KOPT-K1 (cell line): ENCODE measurements around the gene CTNNBIP1.
"Not testable (repeated sequence)": the region's sequence is repeated elsewhere in the genome, so short reads cannot be mapped to it uniquely, and the experiment has no call there.

Experiments used
- H3K27ac ChIP-seq: fragments of 200-600 bp; sonication (generic); 2 replicates; pipeline ENCODE4 v1.5.1; 2016; ENCODE audit warnings: antibody characterized with exemption, mild to moderate bottlenecking, low read depth, low read length; ENCODE audit not compliant: poor library complexity, severe bottlenecking
- H3K36me3 ChIP-seq: fragments of 200-600 bp; sonication (generic); 2 replicates; pipeline ENCODE4 v1.5.1; 2017; ENCODE audit warnings: antibody characterized with exemption, mild to moderate bottlenecking, low read length, moderate library complexity; ENCODE audit not compliant: insufficient read depth
- H3K9me3 ChIP-seq: fragments of 200-600 bp; sonication (generic); 2 replicates; pipeline ENCODE4 v1.5.1; 2017; ENCODE audit warnings: antibody characterized with exemption, low read length, mild to moderate bottlenecking; ENCODE audit not compliant: insufficient read depth, poor library complexity, severe bottlenecking

CTNNBIP1 gene

GRCh38 chr1:9805972-9806371 is 104.1 kb downstream of the CTNNBIP1 start:
- not testable (repeated sequence) for H3K36me3 ChIP-seq, H3K27ac ChIP-seq, H3K9me3 ChIP-seq

- H3K27ac ChIP-seq: peak overlapping the region; percentile 3
- H3K36me3 ChIP-seq: no peaks in the 10 kb centered on the region; the same call in 1 of the 2 replicates
- no peaks in the 10 kb centered on the region for H3K9me3 ChIP-seq
These were observed 105.0 kb downstream of the CTNNBIP1 start for GRCh38 chr1:9805006-9805508.

DNA sequence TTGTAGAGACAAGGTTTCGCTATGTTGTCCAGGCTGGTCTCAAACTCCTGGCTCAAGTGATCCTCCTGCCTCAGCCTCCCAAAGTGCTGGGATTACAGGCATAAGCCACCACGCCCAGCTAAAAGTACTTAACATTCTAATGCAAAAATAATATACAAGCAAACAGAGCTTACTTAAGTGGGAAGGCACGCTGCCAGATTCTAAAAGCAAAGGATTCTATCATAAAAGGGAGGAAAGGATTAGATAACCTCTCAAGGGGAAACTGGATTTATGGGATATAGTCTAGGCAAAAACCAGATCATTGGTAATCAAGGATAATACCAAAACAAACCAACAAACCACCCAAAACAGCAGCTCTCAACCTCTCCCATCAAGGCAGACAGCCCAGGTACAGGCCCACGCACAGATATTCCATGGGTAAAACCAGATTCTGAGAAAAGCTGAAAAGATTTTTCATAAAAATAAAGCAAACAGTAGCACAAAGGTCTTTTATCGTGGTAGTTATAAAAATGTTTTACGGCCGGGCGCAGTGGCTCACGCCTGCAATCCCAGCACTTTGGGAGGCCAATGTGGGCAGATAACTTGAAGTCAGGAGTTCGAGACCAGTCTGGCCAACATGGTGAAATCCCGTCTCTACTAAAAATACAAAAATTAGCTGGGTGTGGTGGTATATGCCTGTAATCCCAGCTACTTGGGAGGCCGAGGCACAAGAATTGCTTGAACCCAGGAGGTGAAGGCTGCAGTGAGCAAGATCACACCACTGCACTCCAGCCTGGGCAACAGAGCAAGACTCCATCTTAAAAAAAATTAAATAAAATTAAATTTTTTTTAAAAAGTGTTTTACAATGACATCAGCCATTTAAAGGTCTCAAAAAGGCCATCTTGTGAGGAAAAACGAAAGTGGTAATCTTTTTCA is 106.8 kb downstream of the CTNNBIP1 start:
- not testable (repeated sequence) for H3K36me3 ChIP-seq, H3K27ac ChIP-seq

GRCh38 chr1:9801909-9802308 is 108.2 kb downstream of the CTNNBIP1 start:
- Histone ChIP-seq H3K9me3 (no peaks in the 10 kb centered on the region), H3K36me3 (no peaks in the 10 kb centered on the region), H3K27ac (no peak overlapping the region)

More for the DNA sequence above, 106.8 kb downstream of the CTNNBIP1 start:
- H3K9me3 ChIP-seq: not testable (repeated sequence)
